SK-MEL-5 (cell line): ENCODE data around the gene CAMK2D. TPM values are rescaled to one million over a fixed set of nuclear protein-coding genes. Genes with fewer than 3 reads are reported as not detected.
A peak's percentile ranks its signal among the peaks of the same experiment; 100 is the strongest.

ENCODE experiments used
- DNase-seq: peaks from one replicate; pipeline ENCODE4 v3.0.0-alpha.2; 2016; ENCODE audit warnings: low read depth, low spot score
- in situ Hi-C: cut with HindIII; loops from 2 replicates; pipeline ENCODE4 v1.10.0; 2016; ENCODE audit warnings: low sequenced_read_pairs, high pct_unique_total_duplicates, low pct_unique_long_range_greater_than_20kb
- total RNA-seq: library from RNA; depleted of rRNA; stranded (reverse); fragments of >200 nt; shearing (Covaris generic); gene quantifications from 2 replicates; pipeline ENCODE4 v1.2.3, GENCODE V29; 2014

Gene CAMK2D
- total RNA-seq, 1 experiment from 2014 or later: 19.3 TPM

- in situ Hi-C loops: no loop called here
- DNase-seq: peak; percentile 34
Measured at GRCh38 chr4:113636877-113637276, 124.7 kb downstream of the CAMK2D start.

- in situ Hi-C loops: no loop called here
- DNase-seq: peak; percentile 3
Measured at GRCh38 chr4:113636438-113636818, 125.1 kb downstream of the CAMK2D start.

DNA sequence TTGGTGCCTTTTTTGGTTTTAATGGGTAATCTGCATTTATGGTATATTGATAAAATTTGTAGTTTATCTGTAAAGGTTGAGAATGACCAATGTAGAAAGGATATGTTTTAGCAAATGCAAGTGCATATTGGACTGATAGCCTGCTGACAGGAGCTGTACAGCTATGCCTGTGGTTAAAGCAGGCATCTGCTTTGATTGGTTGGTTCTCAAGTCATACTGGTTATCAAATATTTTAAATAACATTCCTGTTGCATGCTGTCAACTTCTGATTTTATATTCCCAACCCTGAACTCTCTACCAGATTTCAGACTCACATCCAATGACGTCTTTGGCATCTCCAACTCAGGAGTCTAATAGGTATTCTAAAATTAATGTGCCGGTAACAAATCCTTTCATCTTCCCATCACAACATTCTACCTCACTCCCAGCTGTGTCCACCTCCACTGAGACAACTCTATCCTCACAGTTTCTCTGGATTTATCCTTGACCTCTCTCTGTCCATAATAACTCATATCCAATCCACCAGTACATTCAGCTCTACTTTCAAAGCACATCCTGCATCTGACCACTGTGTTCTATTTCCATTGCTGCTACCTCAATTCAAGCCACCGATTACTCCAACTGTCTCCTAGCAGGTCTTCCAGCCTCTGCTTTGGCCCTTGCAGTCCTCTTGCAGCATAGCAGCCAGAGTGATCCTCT lies 125.7 kb downstream of the CAMK2D start:
- in situ Hi-C loops: no loop called here
- no peak for DNase-seq

GRCh38 chr4:113634081-113634969 lies 127.2 kb downstream of the CAMK2D start:
- DNase-seq: no peak
- in situ Hi-C loops: no loop called here

GRCh38 chr4:113633467-113633866 lies 128.1 kb downstream of the CAMK2D start:
- in situ Hi-C loops: no loop called here
- DNase-seq: no peak

GRCh38 chr4:113628711-113629110 lies 132.8 kb downstream of the CAMK2D start:
- in situ Hi-C loops: no loop called here
- no peak for DNase-seq

- in situ Hi-C loops: no loop called here
Measured at GRCh38 chr4:113627321-113627720, 134.2 kb downstream of the CAMK2D start.

DNA sequence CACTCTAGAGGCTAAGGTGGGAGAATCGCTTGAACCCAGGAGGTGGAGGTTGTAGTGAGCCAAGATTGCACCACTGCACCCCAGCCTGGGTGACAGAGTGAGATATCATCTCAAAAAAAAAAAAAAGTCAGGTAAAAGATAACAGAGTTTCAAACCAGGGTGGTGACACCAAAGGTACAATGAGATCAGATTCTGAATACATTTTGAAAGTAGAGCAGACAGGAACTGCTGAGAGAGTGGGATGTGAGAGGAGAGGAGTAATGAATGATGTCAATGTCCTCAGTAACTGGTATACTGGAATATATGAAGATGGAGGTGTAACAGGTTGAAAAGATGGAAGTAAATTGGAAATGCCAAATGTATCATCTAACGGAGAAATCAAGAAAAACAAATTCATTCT lies 135.6 kb downstream of the CAMK2D start:
- DNase-seq: no peak
- in situ Hi-C loops: no loop called here

More at GRCh38 chr4:113627321-113627720, 134.2 kb downstream of the CAMK2D start:
- DNase-seq: no peak

GRCh38 chr4:113623274-113623894 lies 138.2 kb downstream of the CAMK2D start:
- no peak for DNase-seq
- in situ Hi-C loops: no loop called here

- in situ Hi-C loops: no loop called here
- DNase-seq: no peak
Measured at GRCh38 chr4:113621633-113622032, 139.9 kb downstream of the CAMK2D start.

DNA sequence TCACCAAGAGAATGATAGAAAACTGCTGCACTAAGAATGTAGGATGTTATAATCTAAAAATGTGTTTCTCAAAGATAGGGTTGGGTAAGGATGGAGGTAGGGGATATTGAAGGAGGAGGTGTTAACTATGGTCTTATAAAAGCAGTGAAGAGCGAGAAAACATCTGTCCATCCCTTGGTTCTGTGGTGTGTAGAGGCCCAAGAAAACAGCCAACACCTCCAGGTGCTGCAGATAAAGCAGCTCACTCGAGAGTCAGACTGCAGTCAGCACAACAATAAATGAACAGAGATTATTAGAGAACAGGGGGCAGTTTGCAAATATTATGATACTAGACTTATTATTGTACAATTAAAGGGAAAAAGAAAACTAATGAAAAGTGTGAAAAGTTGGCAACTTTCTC lies 141.5 kb downstream of the CAMK2D start:
- in situ Hi-C loops: no loop called here

GRCh38 chr4:113619526-113619925 lies 142.0 kb downstream of the CAMK2D start:
- in situ Hi-C loops: no loop called here
- DNase-seq: no peak

More for the DNA sequence above, 141.5 kb downstream of the CAMK2D start:
- no peak for DNase-seq

GRCh38 chr4:113618205-113618604 lies 143.3 kb downstream of the CAMK2D start:
- in situ Hi-C loops: no loop called here
- DNase-seq: no peak

DNA sequence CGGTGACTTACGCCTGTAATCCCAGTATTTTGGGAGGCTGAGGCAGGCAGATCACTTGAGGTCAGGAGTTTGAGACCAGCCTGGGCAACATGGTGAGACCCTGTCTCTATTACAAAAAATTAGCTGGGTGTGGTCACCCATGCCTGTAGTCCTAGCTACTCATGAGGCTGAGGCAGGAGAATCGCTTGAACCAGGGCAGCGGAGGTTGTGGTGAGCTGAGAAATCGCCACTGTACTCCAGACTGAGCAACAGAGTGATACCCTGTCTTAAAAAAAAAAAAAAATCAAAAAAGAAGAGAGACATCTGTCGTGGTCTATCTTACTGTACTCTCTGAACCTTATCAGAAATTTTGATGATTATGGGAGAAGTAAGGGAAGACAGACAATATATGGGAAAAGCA lies 144.3 kb downstream of the CAMK2D start:
- in situ Hi-C loops: no loop called here
- no peak for DNase-seq

GRCh38 chr4:113616443-113616842 lies 145.1 kb downstream of the CAMK2D start:
- in situ Hi-C loops: no loop called here
- DNase-seq: peak; percentile 43

DNA sequence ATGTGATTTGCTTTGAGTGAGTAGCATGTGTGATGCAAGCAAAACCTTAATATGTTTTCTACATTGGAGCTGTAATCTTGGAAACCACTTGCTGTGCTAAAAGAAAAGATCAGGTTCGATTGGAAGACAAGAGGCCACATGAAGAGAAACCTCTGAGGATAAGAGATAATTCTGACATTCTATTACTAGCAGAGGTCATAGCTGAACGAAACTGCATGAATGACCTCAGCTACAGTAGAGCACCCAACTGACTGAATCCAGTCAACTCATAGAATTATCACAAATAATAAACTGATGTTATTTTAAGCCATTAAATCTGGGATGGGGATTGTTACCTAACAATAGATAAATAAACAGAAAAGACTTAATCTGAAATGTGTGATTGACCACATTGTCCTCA lies 147.1 kb downstream of the CAMK2D start:
- in situ Hi-C loops: no loop called here
- DNase-seq: no peak

- no peak for DNase-seq
- in situ Hi-C loops: no loop called here
Measured at GRCh38 chr4:113613503-113613902, 148.0 kb downstream of the CAMK2D start.

- in situ Hi-C loops: no loop called here
- DNase-seq: no peak
Measured at GRCh38 chr4:113610537-113610936, 151.0 kb downstream of the CAMK2D start.
